A549 (cell line): ENCODE data around the gene E4F1. TPM values are rescaled to one million over a fixed set of nuclear protein-coding genes. Genes with fewer than 3 reads are reported as not detected.

ENCODE experiments used
- ATAC-seq, 2 experiments: fragments of 200-7000 bp in 1 of 2; fragments of >200 bp in 1 of 2; cut with Nextera tagmentation in 1 of 2; cut with Tn5 transposase in 1 of 2; 3 replicates each; pipeline versions ENCODE4 v1.8.0 to v1.9.1; 2018 to 2020; ENCODE audit warnings: mild to moderate bottlenecking in 1 of 2, moderate library complexity in 1 of 2
- CTCF ChIA-PET: fragments of 300-600 bp; sonication (Branson Sonifier 250); formaldehyde crosslinking; extraction: SDS; loops from one replicate; lab custom pipeline; 2021; ENCODE audit warnings: antibody characterized with exemption, inconsistent platforms; lab: Yijun Ruan, JAX
- POLR2A ChIA-PET: fragments of 350-600 bp; formaldehyde crosslinking; extraction: SDS; loops from one replicate; lab custom pipeline; 2021; ENCODE audit warnings: antibody characterized with exemption, inconsistent platforms; lab: Yijun Ruan, JAX
- DNase-seq, 2 experiments: peaks; one replicate each; pipeline versions ENCODE4 v3.0.0 to v3.0.0-alpha.2; 2011 to 2016; ENCODE audit warnings: low read depth in 1 of 2, low spot score in 1 of 2
- FAIRE-seq: peaks from 2 replicates; lab custom pipeline; 2011; peaks lifted over from hg19 to GRCh38; lab: Jason Lieb, UNC
- H3K27ac ChIP-seq, 2 experiments: fragments of >200 bp; sonication (Bioruptor Twin); formaldehyde crosslinking; 3 replicates each; pipeline ENCODE4 v1.5.1; 2016 to 2017
- H3K4me1 ChIP-seq: fragments of >200 bp; sonication (Bioruptor Twin); formaldehyde crosslinking; 3 replicates; pipeline ENCODE4 v1.6.1; 2016
- H3K4me2 ChIP-seq: fragments of >200 bp; sonication (Bioruptor Twin); formaldehyde crosslinking; 3 replicates; pipeline ENCODE4 v1.6.1; 2016
- H3K4me3 ChIP-seq: fragments of >200 bp; sonication (Bioruptor Twin); formaldehyde crosslinking; 3 replicates; pipeline ENCODE4 v1.5.1; 2016
- H3K9me3 ChIP-seq: fragments of >200 bp; sonication (Bioruptor Twin); formaldehyde crosslinking; 3 replicates; pipeline ENCODE4 v1.6.1; 2016
- CBX2 ChIP-seq: fragments of 200-600 bp; sonication (generic); IDR thresholded peaks from 2 replicates; pipeline ENCODE4 v1.6.1; 2016; ENCODE audit warnings: low read depth, mild to moderate bottlenecking, borderline replicate concordance
- CEBPB ChIP-seq, 2 experiments: fragments of >200 bp in 1 of 2; sonication (Bioruptor Twin) in 1 of 2; formaldehyde crosslinking in 1 of 2; IDR thresholded peaks; 2 replicates each; pipeline ENCODE4 v1.6.1; 2012 to 2016
- CHD2 ChIP-seq: fragments of 150-350 bp; IDR thresholded peaks from 2 replicates; pipeline ENCODE4 v1.6.1; 2014; ENCODE audit warnings: low read length; ENCODE audit not compliant: partially characterized antibody
- CTCF ChIP-seq: fragments of >200 bp; sonication (Bioruptor Twin); formaldehyde crosslinking; IDR thresholded peaks from 3 replicates; pipeline ENCODE4 v1.5.1; 2016
- EHMT2 ChIP-seq: fragments of 200-600 bp; sonication (generic); IDR thresholded peaks from 2 replicates; pipeline ENCODE4 v1.6.1; 2016; ENCODE audit warnings: antibody characterized with exemption, low read depth, mild to moderate bottlenecking, moderate library complexity
- EP300 ChIP-seq, 2 experiments: fragments of >200 bp; sonication (Bioruptor Twin); formaldehyde crosslinking; IDR thresholded peaks; 2 replicates in 1 of 2; 3 replicates in 1 of 2; pipeline ENCODE4 v1.6.1; 2016 to 2017
- FOSB ChIP-seq: fragments of 250-450 bp; sonication (Bioruptor Pico); IDR thresholded peaks from 2 replicates; pipeline ENCODE4 v1.5.0; 2020; ENCODE audit warnings: mild to moderate bottlenecking, moderate library complexity
- HES2 ChIP-seq: fragments of >200 bp; sonication (Bioruptor Twin); formaldehyde crosslinking; IDR thresholded peaks from 2 replicates; pipeline ENCODE4 v1.6.1; 2016
- HEYL ChIP-seq: fragments of 250-450 bp; sonication (Bioruptor Pico); IDR thresholded peaks from 2 replicates; pipeline ENCODE4 v1.8.0; 2021; ENCODE audit warnings: mild to moderate bottlenecking, moderate library complexity
- HOXA7 ChIP-seq: fragments of 250-450 bp; sonication (Bioruptor Pico); IDR thresholded peaks from 2 replicates; pipeline ENCODE4 v1.5.0; 2020; ENCODE audit warnings: mild to moderate bottlenecking, moderate library complexity
- HOXB5 ChIP-seq: fragments of 250-450 bp; sonication (Bioruptor Pico); IDR thresholded peaks from 2 replicates; pipeline ENCODE4 v1.5.0; 2020; ENCODE audit warnings: mild to moderate bottlenecking, moderate library complexity
- JUN ChIP-seq, 2 experiments: fragments of >200 bp; sonication (Bioruptor Twin); formaldehyde crosslinking; IDR thresholded peaks; 2 replicates in 1 of 2; 3 replicates in 1 of 2; pipeline ENCODE4 v1.6.1; 2016 to 2017
- MAFK ChIP-seq: fragments of 450-650 bp; IDR thresholded peaks from 2 replicates; pipeline ENCODE4 v1.6.1; 2014; ENCODE audit not compliant: partially characterized antibody
- MAZ ChIP-seq: fragments of 150-350 bp; IDR thresholded peaks from 2 replicates; pipeline ENCODE4 v1.6.1; 2014; ENCODE audit warnings: antibody characterized with exemption, low read depth, low read length, borderline replicate concordance
- MYC ChIP-seq: IDR thresholded peaks from 2 replicates; pipeline ENCODE4 v1.6.1; 2012; ENCODE audit warnings: mild to moderate bottlenecking, inconsistent platforms, low read length, improper control_type of control experiment, borderline replicate concordance
- NPAS2 ChIP-seq: fragments of 250-450 bp; sonication (Bioruptor Pico); IDR thresholded peaks from 2 replicates; pipeline ENCODE4 v1.8.0; 2022; ENCODE audit warnings: mild to moderate bottlenecking, moderate library complexity, borderline replicate concordance
- PHF8 ChIP-seq: fragments of 200-600 bp; sonication (generic); IDR thresholded peaks from 2 replicates; pipeline ENCODE4 v1.6.1; 2016; ENCODE audit warnings: low read depth, mild to moderate bottlenecking, antibody characterized with exemption, moderate library complexity, borderline replicate concordance
- POLR2A ChIP-seq: IDR thresholded peaks from 2 replicates; pipeline ENCODE4 v1.6.1; 2012; ENCODE audit warnings: mild to moderate bottlenecking, low read length
- RARB ChIP-seq: fragments of 250-450 bp; sonication (Bioruptor Pico); IDR thresholded peaks from 2 replicates; pipeline ENCODE4 v1.8.0; 2021; ENCODE audit warnings: mild to moderate bottlenecking, moderate library complexity
- SMC3 ChIP-seq: fragments of >200 bp; sonication (Bioruptor Twin); formaldehyde crosslinking; IDR thresholded peaks from 3 replicates; pipeline ENCODE4 v1.6.1; 2018; ENCODE audit warnings: inconsistent platforms
- TFCP2L1 ChIP-seq: fragments of 250-450 bp; sonication (Bioruptor Pico); IDR thresholded peaks from 2 replicates; pipeline ENCODE4 v1.5.0; 2021; ENCODE audit warnings: mild to moderate bottlenecking
- TP53 ChIP-seq: fragments of 250-450 bp; sonication (Bioruptor Pico); IDR thresholded peaks from 2 replicates; pipeline ENCODE4 v1.5.0; 2021; ENCODE audit warnings: mild to moderate bottlenecking, moderate library complexity
- USF2 ChIP-seq: fragments of 450-650 bp; IDR thresholded peaks from 2 replicates; pipeline ENCODE4 v1.6.1; 2014; ENCODE audit warnings: antibody characterized with exemption
- ZC3H11A ChIP-seq: fragments of 450-650 bp; IDR thresholded peaks from 2 replicates; pipeline ENCODE4 v1.6.1; 2014; ENCODE audit warnings: antibody characterized with exemption, mild to moderate bottlenecking
- ZFP36 ChIP-seq: fragments of 450-650 bp; IDR thresholded peaks from 2 replicates; pipeline ENCODE4 v1.6.1; 2014; ENCODE audit warnings: borderline replicate concordance; ENCODE audit not compliant: partially characterized antibody
- ZNF302 ChIP-seq: fragments of 250-450 bp; sonication (Bioruptor Pico); IDR thresholded peaks from 2 replicates; pipeline ENCODE4 v1.9.0; 2021; ENCODE audit warnings: inconsistent platforms, mild to moderate bottlenecking, moderate library complexity
- WGBS: methylation state at CpG from one replicate; pipeline ENCODE4 v1.1.6; 2017; ENCODE audit errors: missing lambda C conversion rate; 5-methylcytosine and 5-hydroxymethylcytosine counted together
- polyA plus RNA-seq, 4 experiments: library from polyadenylated mRNA; depleted of rRNA in 3 of 4; stranded (reverse); fragments of >200 nt; fragmentation: RNase III in 1 of 4; extraction: RNeasy Plus Mini Kit Qiagen cat#74134 plus additional on column Dnase treatment in 1 of 4; gene quantifications; 2 replicates in 3 of 4; 3 replicates in 1 of 4; pipeline ENCODE4 v1.2.3, GENCODE V29; 2011 to 2017
- TF ChIP-seq, protein P1 (sequence below): IDR thresholded peaks from 2 replicates; pipeline ENCODE4 v1.6.1; 2012; ENCODE audit warnings: low read depth, borderline replicate concordance
- TF ChIP-seq, protein P2 (sequence below): IDR thresholded peaks from 2 replicates; pipeline ENCODE4 v1.6.1; 2012

E4F1 gene
- polyA plus RNA-seq, 2 of the 4 experiments (the other 2 are of a cell fraction): 10.4 to 23.3 TPM

GRCh38 chr16:2223221-2223941 lies at the start of gene E4F1 (continued):
- TF ChIP-seq CHD2: peak; percentile 78
- TF ChIP-seq, protein P1, sequence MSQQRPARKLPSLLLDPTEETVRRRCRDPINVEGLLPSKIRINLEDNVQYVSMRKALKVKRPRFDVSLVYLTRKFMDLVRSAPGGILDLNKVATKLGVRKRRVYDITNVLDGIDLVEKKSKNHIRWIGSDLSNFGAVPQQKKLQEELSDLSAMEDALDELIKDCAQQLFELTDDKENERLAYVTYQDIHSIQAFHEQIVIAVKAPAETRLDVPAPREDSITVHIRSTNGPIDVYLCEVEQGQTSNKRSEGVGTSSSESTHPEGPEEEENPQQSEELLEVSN: peak; percentile 76; the same call in 1 of the 2 replicates

DNA sequence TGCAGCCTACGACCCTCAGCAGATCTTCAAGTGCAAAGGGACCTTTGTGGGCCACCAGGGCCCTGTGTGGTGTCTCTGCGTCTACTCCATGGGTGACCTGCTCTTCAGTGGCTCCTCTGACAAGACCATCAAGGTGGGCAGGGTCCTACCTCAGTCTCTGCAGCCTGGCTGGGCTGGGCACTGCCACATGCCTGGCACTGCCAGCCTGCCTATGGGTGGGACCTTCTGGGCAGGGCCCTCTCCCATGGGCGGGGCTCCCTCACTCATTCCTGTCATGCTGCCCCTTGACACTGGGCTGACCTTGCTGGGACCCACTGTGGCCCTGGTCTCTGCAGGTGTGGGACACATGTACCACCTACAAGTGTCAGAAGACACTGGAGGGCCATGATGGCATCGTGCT lies 49.5 kb upstream of the E4F1 start:
- Histone ChIP-seq H3K4me1 (no peaks in the 10 kb centered on the region), H3K4me2 (no peak overlapping the region), H3K4me3 (no peak overlapping the region), H3K27ac (no peak overlapping the region), H3K9me3 (no peaks in the 10 kb centered on the region)
- TF ChIP-seq, protein P2, sequence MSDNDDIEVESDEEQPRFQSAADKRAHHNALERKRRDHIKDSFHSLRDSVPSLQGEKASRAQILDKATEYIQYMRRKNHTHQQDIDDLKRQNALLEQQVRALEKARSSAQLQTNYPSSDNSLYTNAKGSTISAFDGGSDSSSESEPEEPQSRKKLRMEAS: no peak
- TF ChIP-seq TFCP2L1 (CRISPR knock-in tag): no peak
- no peak for TF ChIP-seq SMC3
- TF ChIP-seq JUN (IDR thresholded peaks at IDR 0.05): no peak
- TF ChIP-seq HOXB5 (CRISPR knock-in tag): no peak
- TF ChIP-seq HOXA7 (CRISPR knock-in tag): no peak
- TF ChIP-seq TP53 (CRISPR knock-in tag): no peak
- no peak for TF ChIP-seq FOSB (CRISPR knock-in tag)
- no peak for TF ChIP-seq CBX2
- no peak for TF ChIP-seq ZNF302
- TF ChIP-seq ZC3H11A: no peak
- no peak for FAIRE-seq
- DNase-seq: no peak
- CTCF ChIA-PET: interaction anchor here (2.7 kb wide), 1 partner anchor 21 kb away, joined by 11 read pairs; no protein-coding TSS in a partner anchor
- no peak for ATAC-seq
- 90% methylated on average over 2 of the region's 4 CpGs for WGBS
- POLR2A ChIA-PET: interaction anchor here (2.8 kb wide), 1 partner anchor 19 kb away, joined by 16 read pairs; the partner anchor contains the start of gene TRAF7

GRCh38 chr16:2174396-2175131 lies 48.8 kb upstream of the E4F1 start:
- DNase-seq (no peak), ATAC-seq (no peak), FAIRE-seq (no peak)
- Histone ChIP-seq H3K9me3 (no peaks in the 10 kb centered on the region), H3K4me1 (no peaks in the 10 kb centered on the region), H3K27ac (no peak overlapping the region), H3K4me3 (no peak overlapping the region), H3K4me2 (no peak overlapping the region)
- POLR2A ChIA-PET: interaction anchor here (0.7 kb wide), 1 partner anchor 616 kb away, joined by 3 read pairs; no protein-coding TSS in a partner anchor
- CTCF ChIA-PET: interaction anchor here (2.7 kb wide), 1 partner anchor 20 kb away, joined by 11 read pairs; no protein-coding TSS in a partner anchor
- TF ChIP-seq MAZ: no peak
- peak in 1 of 2 experiments; percentile 68; a peak in 1 of 4 replicates for TF ChIP-seq CEBPB (IDR thresholded peaks at IDR 0.05)
- WGBS: 89% methylated on average over 17 of the region's 21 CpGs

GRCh38 chr16:2175454-2175853 lies 47.9 kb upstream of the E4F1 start:
- Histone ChIP-seq H3K4me2 (no peak overlapping the region), H3K9me3 (no peaks in the 10 kb centered on the region), H3K4me3 (no peak overlapping the region), H3K4me1 (no peaks in the 10 kb centered on the region), H3K27ac (no peak overlapping the region)
- ChIA-PET POLR2A (no interaction called here), CTCF (interaction anchor here (0.9 to 3.1 kb wide), 2 partner anchors 19 to 48 kb away, joined by 3 to 12 read pairs; partner anchors contain the start of gene E4F1)
- no peak for ATAC-seq
- no peak for DNase-seq
- 85% methylated on average over 4 of the region's 10 CpGs for WGBS
- no peak for FAIRE-seq
- TF ChIP-seq EP300 (IDR thresholded peaks at IDR 0.05) (no peak), CBX2 (no peak), HEYL (CRISPR knock-in tag) (no peak), RARB (CRISPR knock-in tag) (no peak), PHF8 (no peak), USF2 (no peak), EHMT2 (no peak), ZFP36 (no peak), HOXB5 (CRISPR knock-in tag) (no peak), MAFK (no peak), NPAS2 (no peak), ZNF302 (no peak), POLR2A (no peak), CTCF (no peak), ZC3H11A (no peak), HES2 (no peak), MYC (no peak)
